GM12801 (cell line): Measurements from ENCODE around the gene MARCHF9.

Source experiments
- CTCF ChIP-seq: IDR thresholded peaks from one replicate; pipeline ENCODE4 v1.5.1; 2011; ENCODE audit warnings: control low read depth; ENCODE audit not compliant: insufficient read length; ENCODE audit errors: extremely low read depth

MARCHF9 gene

GRCh38 chr12:57754411-57755193 lies at the start of gene MARCHF9:
Gene MARCHF9 (plus strand): TSS chr12:57755103. CDS start chr12:57755529, 426 bp downstream.
- TF ChIP-seq CTCF: no peak

- TF ChIP-seq CTCF: no peak
Observed at GRCh38 chr12:57707250-57707649, 47.7 kb upstream of the MARCHF9 start.

GRCh38 chr12:57708296-57708695 lies 46.6 kb upstream of the MARCHF9 start:
- TF ChIP-seq CTCF: no peak

GRCh38 chr12:57712701-57713100 lies 42.2 kb upstream of the MARCHF9 start:
- no peak for TF ChIP-seq CTCF

GRCh38 chr12:57713209-57713608 lies 41.7 kb upstream of the MARCHF9 start:
- TF ChIP-seq CTCF: no peak

GRCh38 chr12:57715786-57716185 lies 39.1 kb upstream of the MARCHF9 start:
- TF ChIP-seq CTCF: no peak

- no peak for TF ChIP-seq CTCF
Observed at GRCh38 chr12:57716305-57716704, 38.6 kb upstream of the MARCHF9 start.

- no peak for TF ChIP-seq CTCF
Observed at GRCh38 chr12:57717131-57717530, 37.8 kb upstream of the MARCHF9 start.
